KMS-11 (cell line): ENCODE data around the gene NTM.

ENCODE experiments used
- H2AFZ ChIP-seq: fragments of 200-600 bp; sonication (generic); 2 replicates; pipeline ENCODE4 v1.6.1; 2016; ENCODE audit warnings: antibody characterized with exemption, mixed run types, low read depth
- H3K27ac ChIP-seq: fragments of 200-600 bp; sonication (generic); 2 replicates; pipeline ENCODE4 v1.6.1; 2016; ENCODE audit warnings: mild to moderate bottlenecking, mixed run types
- H3K27me3 ChIP-seq: fragments of 200-600 bp; sonication (generic); 2 replicates; pipeline ENCODE4 v1.6.1; 2017; ENCODE audit warnings: mild to moderate bottlenecking, low read depth, mixed run types, moderate library complexity; ENCODE audit not compliant: insufficient read depth
- H3K36me3 ChIP-seq: fragments of 200-600 bp; sonication (generic); 2 replicates; pipeline ENCODE4 v1.6.1; 2017; ENCODE audit warnings: mild to moderate bottlenecking, mixed run types; ENCODE audit not compliant: insufficient read depth
- H3K4me1 ChIP-seq: fragments of 200-600 bp; sonication (generic); 2 replicates; pipeline ENCODE4 v1.6.1; 2016; ENCODE audit warnings: mild to moderate bottlenecking, low read depth, mixed run types; ENCODE audit not compliant: poor library complexity, severe bottlenecking
- H3K4me2 ChIP-seq: fragments of 200-600 bp; sonication (generic); 2 replicates; pipeline ENCODE4 v1.7.0; 2016; ENCODE audit warnings: mild to moderate bottlenecking, mixed run types
- H3K4me3 ChIP-seq: fragments of 200-600 bp; sonication (generic); IDR thresholded peaks from 2 replicates; pipeline ENCODE4 v1.6.1; 2017; ENCODE audit warnings: low read depth, low read length, mixed read lengths; ENCODE audit not compliant: insufficient read depth
- H3K79me2 ChIP-seq: fragments of 200-600 bp; sonication (generic); 2 replicates; pipeline ENCODE4 v1.6.1; 2016; ENCODE audit warnings: low read depth, mixed run types; ENCODE audit not compliant: insufficient read depth
- H3K9ac ChIP-seq: fragments of 200-600 bp; sonication (generic); 2 replicates; pipeline ENCODE4 v1.6.1; 2016; ENCODE audit warnings: mild to moderate bottlenecking, mixed run types
- H4K20me1 ChIP-seq: fragments of 200-600 bp; sonication (generic); 2 replicates; pipeline ENCODE4 v1.6.1; 2016; ENCODE audit warnings: mild to moderate bottlenecking, mixed run types; ENCODE audit not compliant: insufficient read depth
- CTCF ChIP-seq: fragments of 200-600 bp; sonication (generic); conservative IDR thresholded peaks from 2 replicates; pipeline ENCODE4 v1.6.1; 2017; ENCODE audit warnings: low read depth, mild to moderate bottlenecking, antibody characterized with exemption, low read length, moderate library complexity, mixed read lengths

NTM gene

DNA sequence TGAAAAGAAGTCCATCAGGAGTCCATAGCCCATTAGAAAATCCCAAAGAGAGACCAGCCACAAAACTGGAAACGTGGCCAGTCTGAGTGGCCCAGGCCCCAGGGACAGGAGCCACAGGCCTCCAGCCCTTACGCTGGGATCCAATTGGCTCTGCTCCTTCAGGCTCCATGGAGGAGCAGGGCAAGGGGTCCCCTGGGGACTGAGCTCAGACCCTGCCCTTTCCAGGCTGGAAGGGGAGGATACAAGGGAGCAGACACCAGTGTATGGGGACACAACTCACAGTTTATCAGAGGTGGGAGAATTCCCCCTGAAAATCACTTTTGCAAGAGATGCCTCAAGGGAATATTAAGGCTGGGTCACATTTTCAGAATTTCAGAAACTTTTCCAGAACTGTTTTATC is 227.5 kb downstream of the NTM start:
- no peak for TF ChIP-seq CTCF
- no peak overlapping the region for H2AFZ ChIP-seq
- H3K27me3 ChIP-seq, result no peaks in the 10 kb centered on the region
- H3K27ac ChIP-seq, result no peak overlapping the region
- H3K9ac ChIP-seq, result no peak overlapping the region
- H3K4me3 ChIP-seq, result no peak overlapping the region
- H4K20me1 ChIP-seq, result no peaks in the 10 kb centered on the region
- no peak overlapping the region for H3K4me2 ChIP-seq
- no peaks in the 10 kb centered on the region for H3K79me2 ChIP-seq
- no peaks in the 10 kb centered on the region for H3K36me3 ChIP-seq
- no peaks in the 10 kb centered on the region for H3K4me1 ChIP-seq

- no peak for TF ChIP-seq CTCF
These were observed 227.9 kb downstream of the NTM start for GRCh38 chr11:131598305-131598704.

DNA sequence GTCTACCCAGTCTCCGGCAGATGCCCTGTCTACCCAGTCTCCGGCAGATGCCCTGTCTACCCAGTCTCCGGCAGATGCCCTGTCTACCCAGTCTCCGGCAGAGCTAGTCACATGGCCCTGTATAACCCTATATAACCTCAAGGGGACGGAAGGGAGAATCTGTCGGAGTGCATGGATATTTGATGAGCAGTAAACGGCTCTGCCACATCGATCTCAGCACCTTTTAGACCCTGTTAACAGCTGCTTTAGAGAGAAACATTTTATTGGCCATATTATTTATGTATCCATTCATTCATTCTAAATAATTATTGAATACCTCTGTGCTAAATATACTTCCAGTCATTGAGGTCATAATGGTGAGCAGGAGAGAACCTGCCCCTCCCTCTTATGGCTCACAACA is 228.9 kb downstream of the NTM start:
- no peak overlapping the region for H2AFZ ChIP-seq
- H3K4me1 ChIP-seq, result no peaks in the 10 kb centered on the region
- no peak overlapping the region for H3K27ac ChIP-seq
- H3K4me3 ChIP-seq, result no peak overlapping the region
- H3K36me3 ChIP-seq, result no peaks in the 10 kb centered on the region
- no peaks in the 10 kb centered on the region for H3K27me3 ChIP-seq
- no peak overlapping the region for H3K9ac ChIP-seq
- no peaks in the 10 kb centered on the region for H4K20me1 ChIP-seq
- TF ChIP-seq CTCF, result no peak
- no peaks in the 10 kb centered on the region for H3K79me2 ChIP-seq
- no peak overlapping the region for H3K4me2 ChIP-seq

More at GRCh38 chr11:131598305-131598704, 227.9 kb downstream of the NTM start:
- Histone ChIP-seq H2AFZ (no peak overlapping the region), H3K4me3 (no peak overlapping the region), H3K36me3 (no peaks in the 10 kb centered on the region), H3K79me2 (no peaks in the 10 kb centered on the region), H3K4me1 (no peaks in the 10 kb centered on the region), H4K20me1 (no peaks in the 10 kb centered on the region), H3K4me2 (no peak overlapping the region), H3K27ac (no peak overlapping the region), H3K27me3 (no peaks in the 10 kb centered on the region), H3K9ac (no peak overlapping the region)

- no peak for TF ChIP-seq CTCF
- Histone ChIP-seq H3K4me2 (no peak overlapping the region), H3K27me3 (no peaks in the 10 kb centered on the region), H3K79me2 (no peaks in the 10 kb centered on the region), H4K20me1 (no peaks in the 10 kb centered on the region), H3K4me3 (no peak overlapping the region), H3K36me3 (no peaks in the 10 kb centered on the region), H3K9ac (no peak overlapping the region), H3K27ac (no peak overlapping the region), H2AFZ (no peak overlapping the region), H3K4me1 (no peaks in the 10 kb centered on the region)
These were observed 230.2 kb downstream of the NTM start for GRCh38 chr11:131600628-131601027.

DNA sequence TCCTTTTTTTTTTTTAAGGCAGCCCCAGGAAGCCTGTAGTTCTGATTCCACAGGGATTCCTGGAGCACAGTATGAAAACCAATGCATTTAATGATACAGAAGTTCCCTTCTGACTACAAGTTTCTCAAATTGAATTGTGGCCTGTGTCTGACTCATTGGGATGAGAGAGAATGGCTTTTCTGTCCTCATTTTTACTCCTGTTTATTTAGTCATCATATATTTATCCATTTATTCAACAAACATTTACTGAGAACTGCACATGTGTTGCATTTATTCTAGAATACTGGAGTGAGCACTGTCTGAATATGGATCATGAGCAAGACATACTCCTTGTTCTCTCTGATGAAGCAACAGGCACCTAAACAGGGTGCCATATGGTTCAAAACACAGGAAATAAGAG is 231.2 kb downstream of the NTM start:
- no peak overlapping the region for H3K9ac ChIP-seq
- no peak overlapping the region for H3K4me3 ChIP-seq
- no peaks in the 10 kb centered on the region for H3K36me3 ChIP-seq
- no peaks in the 10 kb centered on the region for H3K79me2 ChIP-seq
- H4K20me1 ChIP-seq, result no peaks in the 10 kb centered on the region
- H2AFZ ChIP-seq, result no peak overlapping the region
- H3K27me3 ChIP-seq, result no peaks in the 10 kb centered on the region
- no peak overlapping the region for H3K27ac ChIP-seq
- TF ChIP-seq CTCF, result no peak
- no peaks in the 10 kb centered on the region for H3K4me1 ChIP-seq
- H3K4me2 ChIP-seq, result no peak overlapping the region
